ENCODE data around the gene STING1.

- TF ChIP-seq ESRRA (CRISPR knock-in tag; IDR thresholded peaks at IDR 0.05; ENCODE audit: borderline replicate concordance) (no peak), CTCF (IDR thresholded peaks at IDR 0.05) (no peak), SP1 (CRISPR knock-in tag; conservative IDR thresholded peaks at IDR 0.05) (no peak)
These were observed at the start of gene STING1 for GRCh38 chr5:139482050-139482889.
